ENCODE results near the gene GPNMB. TPM values are rescaled to one million over a fixed set of nuclear protein-coding genes. Genes with fewer than 3 reads are reported as not detected.
A peak's percentile ranks its signal among the peaks of the same experiment; 100 is the strongest.

The GPNMB gene
- total RNA-seq, 6 donors from 2014 or later, result 68.5 to 309 (median 159) TPM

GRCh38 chr7:23210506-23210905 is 36.1 kb upstream of the GPNMB start:
- 56 to 72% methylated on average over 2 of the region's 2 CpGs for WGBS, 2 donors

GRCh38 chr7:23211589-23211988 is 35.0 kb upstream of the GPNMB start:
- Histone ChIP-seq H3K36me3 (no peaks in the 10 kb centered on the region), H3K27ac (no peak overlapping the region), H3K4me3 (no peak overlapping the region), H3K9me3 (no peaks in the 10 kb centered on the region), H3K27me3 (no peaks in the 10 kb centered on the region), H3K4me1 (peaks cover 0 to 6% (median 2%) of the 10 kb centered on the region in 4 donors)
- TF ChIP-seq POLR2AphosphoS5 (IDR thresholded peaks at IDR 0.05), result no peak
- TF ChIP-seq POLR2A (IDR thresholded peaks at IDR 0.05), result no peak
- TF ChIP-seq CTCF (IDR thresholded peaks at IDR 0.05), result no peak
- TF ChIP-seq EP300 (IDR thresholded peaks at IDR 0.05), result no peak
- ATAC-seq (ENCODE audit: low FRiP score in 2 of 2) (no peak), DNase-seq (no peak)
- 67 to 70% methylated on average over 11 of the region's 11 CpGs for WGBS, 2 donors

More at GRCh38 chr7:23210506-23210905, 36.1 kb upstream of the GPNMB start:
- H3K4me3 ChIP-seq, result no peak overlapping the region
- ATAC-seq (ENCODE audit: low FRiP score in 2 of 2), result peak in 1 of 2 donors; percentile 42
- no peaks in the 10 kb centered on the region for H3K36me3 ChIP-seq
- H3K27me3 ChIP-seq, result no peaks in the 10 kb centered on the region
- no peak for TF ChIP-seq POLR2AphosphoS5 (IDR thresholded peaks at IDR 0.05)
- no peak for TF ChIP-seq CTCF (IDR thresholded peaks at IDR 0.05)
- no peak for TF ChIP-seq POLR2A (IDR thresholded peaks at IDR 0.05)
- TF ChIP-seq EP300 (IDR thresholded peaks at IDR 0.05), result no peak
- peak in 1 of 2 donors; percentile 31 for DNase-seq
- H3K9me3 ChIP-seq, result no peaks in the 10 kb centered on the region
- peaks cover 4 to 13% (median 9%) of the 10 kb centered on the region in 4 donors for H3K4me1 ChIP-seq
- peak overlapping the region in 1 of 4 donors; percentile 67 for H3K27ac ChIP-seq

- DNase-seq, result no peak
- Histone ChIP-seq H3K27me3 (no peaks in the 10 kb centered on the region), H3K9me3 (no peaks in the 10 kb centered on the region), H3K4me1 (peaks cover 0 to 6% (median 2%) of the 10 kb centered on the region in 4 donors), H3K36me3 (no peaks in the 10 kb centered on the region), H3K27ac (peak overlapping the region in 1 of 4 donors; percentile 15), H3K4me3 (no peak overlapping the region)
- 71 to 96% methylated on average over 2 of the region's 2 CpGs for WGBS, 2 donors
- no peak for TF ChIP-seq POLR2AphosphoS5 (IDR thresholded peaks at IDR 0.05)
- TF ChIP-seq CTCF (IDR thresholded peaks at IDR 0.05), result no peak
- no peak for TF ChIP-seq POLR2A (IDR thresholded peaks at IDR 0.05)
- no peak for TF ChIP-seq EP300 (IDR thresholded peaks at IDR 0.05)
- no peak for ATAC-seq (ENCODE audit: low FRiP score in 2 of 2)
Observed at GRCh38 chr7:23212395-23212794, 34.2 kb upstream of the GPNMB start.

GRCh38 chr7:23212841-23213240 is 33.7 kb upstream of the GPNMB start:
- no peak for DNase-seq
- peak overlapping the region in 1 of 4 donors; percentile 15 for H3K27ac ChIP-seq
- 75 to 84% methylated on average over 4 of the region's 4 CpGs for WGBS, 2 donors
- H3K36me3 ChIP-seq, result no peaks in the 10 kb centered on the region
- TF ChIP-seq EP300 (IDR thresholded peaks at IDR 0.05), result no peak
- no peak for TF ChIP-seq POLR2A (IDR thresholded peaks at IDR 0.05)
- no peak for TF ChIP-seq POLR2AphosphoS5 (IDR thresholded peaks at IDR 0.05)
- no peak for TF ChIP-seq CTCF (IDR thresholded peaks at IDR 0.05)
- no peak for ATAC-seq (ENCODE audit: low FRiP score in 2 of 2)
- no peaks in the 10 kb centered on the region for H3K9me3 ChIP-seq
- no peak overlapping the region for H3K4me3 ChIP-seq
- no peaks in the 10 kb centered on the region for H3K27me3 ChIP-seq
- H3K4me1 ChIP-seq, result peaks cover 0 to 6% (median 2%) of the 10 kb centered on the region in 4 donors

- Histone ChIP-seq H3K9me3 (no peaks in the 10 kb centered on the region), H3K27ac (no peak overlapping the region), H3K27me3 (no peaks in the 10 kb centered on the region), H3K36me3 (no peaks in the 10 kb centered on the region), H3K4me1 (peaks cover 0 to 6% (median 2%) of the 10 kb centered on the region in 4 donors), H3K4me3 (no peak overlapping the region)
- no peak for TF ChIP-seq EP300 (IDR thresholded peaks at IDR 0.05)
- TF ChIP-seq POLR2AphosphoS5 (IDR thresholded peaks at IDR 0.05), result no peak
- no peak for TF ChIP-seq POLR2A (IDR thresholded peaks at IDR 0.05)
- no peak for TF ChIP-seq CTCF (IDR thresholded peaks at IDR 0.05)
- DNase-seq (peak in 1 of 2 donors; percentile 42), ATAC-seq (ENCODE audit: low FRiP score in 2 of 2) (no peak)
- 87 to 97% methylated on average over 11 of the region's 11 CpGs for WGBS, 2 donors
Observed at GRCh38 chr7:23213755-23214154, 32.8 kb upstream of the GPNMB start.
